ENCODE measurements around the gene SERPINA12.

DNA sequence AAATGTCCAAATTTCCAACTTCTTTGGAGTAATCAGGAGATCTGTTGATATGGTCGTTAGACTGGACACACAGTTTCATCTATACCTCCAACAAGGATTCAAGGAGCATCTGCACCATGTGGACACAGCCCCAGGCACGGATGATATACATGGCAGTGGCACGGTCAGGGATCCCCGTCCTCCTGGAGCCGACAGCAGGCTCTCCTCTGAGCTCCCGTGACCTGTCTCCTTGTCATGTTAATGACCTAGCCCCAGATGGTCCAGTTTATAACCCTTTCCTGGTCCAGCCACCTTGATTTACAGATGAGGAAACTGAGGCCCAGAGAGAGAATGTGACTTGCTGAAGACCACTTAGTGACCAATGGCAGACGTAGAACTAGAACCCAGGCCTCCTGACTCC is 35.5 kb upstream of the SERPINA12 start:
- TF ChIP-seq CTCF (optimal IDR thresholded peaks at IDR 0.05 in 1 of 3, IDR thresholded peaks at IDR 0.05 in 1 of 3, conservative IDR thresholded peaks at IDR 0.05 in 1 of 3; ENCODE audit: extremely low read depth in 1 of 3, insufficient read depth in 2 of 3, low read length in 3 of 3) (no peak), EZH2 (IDR thresholded peaks at IDR 0.05; ENCODE audit: low read length) (no peak)

All from keratinocyte (primary cell).